Medulla oblongata (tissue), 1 donor: ENCODE measurements around the gene APPL2.

Experiments used
- DNase-seq: peaks from one replicate; pipeline ENCODE4 v3.0.0-alpha.2; 2015; ENCODE audit errors: extremely low spot score

Gene APPL2

DNA sequence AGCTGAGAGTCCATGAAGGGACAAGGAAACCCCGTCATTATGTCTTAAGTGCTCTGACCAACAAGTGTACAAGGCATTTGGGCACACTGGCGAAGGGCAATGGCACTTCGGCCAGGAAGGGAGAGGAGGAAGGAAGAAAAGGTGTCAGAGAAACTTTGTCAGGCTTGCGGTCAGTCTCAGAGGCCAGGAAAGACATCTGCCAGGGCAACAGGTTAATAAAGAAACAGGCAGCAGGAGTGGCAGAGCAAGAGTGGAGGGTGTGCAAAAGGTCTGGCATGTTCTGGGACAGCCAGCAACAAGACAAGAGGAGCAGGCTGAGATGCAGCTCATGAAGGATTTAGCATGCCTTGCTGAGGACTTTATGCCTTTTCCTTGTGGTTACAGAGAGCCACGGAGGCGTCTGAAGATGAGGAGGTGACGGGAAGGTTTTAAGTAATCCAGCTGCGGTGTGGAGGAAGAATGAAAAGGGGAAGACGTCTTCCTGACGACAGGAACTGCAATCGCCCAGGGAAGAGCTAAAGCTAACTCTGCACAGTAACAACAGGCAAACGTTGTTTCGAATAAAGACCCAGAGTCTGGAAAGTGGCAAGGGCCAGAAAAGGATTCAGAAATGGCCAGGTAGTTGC lies 13.1 kb downstream of the APPL2 start:
- DNase-seq: no peak

DNA sequence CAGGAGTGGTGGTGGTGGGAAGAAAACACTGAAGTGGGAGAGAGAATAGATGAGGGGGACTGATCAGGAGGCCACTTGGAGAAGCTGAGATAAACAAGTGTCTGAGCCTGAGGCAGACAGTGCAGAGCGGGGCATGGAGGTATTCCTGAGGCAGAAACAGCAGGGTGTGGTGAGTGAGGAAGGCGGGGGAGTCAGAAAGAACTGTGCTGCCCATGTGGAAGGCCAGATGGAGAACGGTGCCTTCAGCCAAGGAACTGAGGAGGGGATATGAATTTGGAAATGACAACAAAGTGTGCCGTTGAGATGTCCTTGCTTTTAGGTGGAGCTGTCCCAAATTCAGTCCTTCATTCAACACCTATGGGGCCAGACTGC lies 13.7 kb downstream of the APPL2 start:
- no peak for DNase-seq

DNA sequence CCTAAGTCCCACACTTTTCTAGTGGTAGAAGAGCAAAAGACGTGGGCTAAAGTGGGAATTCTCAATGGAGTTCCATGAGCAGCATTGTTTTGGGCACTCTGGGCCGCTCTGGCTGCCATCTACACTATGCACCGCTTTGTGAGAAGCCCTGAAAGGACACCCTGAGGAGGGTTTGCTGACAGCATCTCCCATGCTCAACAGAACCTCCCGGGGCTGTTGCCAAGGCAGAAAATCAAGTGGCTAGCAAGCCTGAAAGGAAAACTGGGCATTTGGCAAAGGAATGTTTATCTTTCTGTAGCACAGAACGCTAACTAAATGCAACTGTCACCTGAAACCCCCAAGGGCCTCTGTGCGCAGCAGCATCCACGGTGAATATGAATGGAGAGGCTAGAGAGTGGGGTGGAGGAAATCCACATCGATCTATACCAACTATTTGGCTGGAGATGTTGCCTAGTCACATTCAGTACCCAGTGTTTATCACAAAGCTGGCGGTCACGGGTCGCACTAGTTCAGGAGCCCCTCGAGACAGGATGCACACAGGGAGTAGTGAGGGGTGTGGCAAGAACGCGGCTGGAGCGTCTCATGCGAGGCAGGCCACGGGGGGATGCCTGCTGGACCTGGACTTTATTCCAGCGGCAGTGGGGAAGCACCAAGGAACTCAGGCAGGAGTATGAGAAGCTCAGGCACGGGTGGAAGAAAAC lies 14.2 kb downstream of the APPL2 start:
- DNase-seq: peak; percentile 62

DNA sequence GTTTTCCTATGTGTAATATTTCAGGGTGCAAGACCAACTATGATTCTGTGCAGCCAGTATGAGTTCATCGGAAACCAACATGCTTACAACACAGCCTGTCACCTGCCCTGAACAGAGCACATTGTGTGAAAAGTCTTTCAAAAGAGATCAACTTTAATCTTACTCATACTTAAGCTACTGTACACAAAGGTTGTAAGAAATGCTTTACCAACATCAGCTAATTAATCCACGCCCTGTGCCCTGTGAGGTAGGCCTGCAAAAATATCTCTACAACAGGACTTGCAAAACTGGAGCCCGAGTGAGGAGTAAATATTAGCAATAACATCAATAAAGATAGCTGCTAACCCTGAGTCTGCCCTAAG lies 15.1 kb downstream of the APPL2 start:
- DNase-seq: no peak

DNA sequence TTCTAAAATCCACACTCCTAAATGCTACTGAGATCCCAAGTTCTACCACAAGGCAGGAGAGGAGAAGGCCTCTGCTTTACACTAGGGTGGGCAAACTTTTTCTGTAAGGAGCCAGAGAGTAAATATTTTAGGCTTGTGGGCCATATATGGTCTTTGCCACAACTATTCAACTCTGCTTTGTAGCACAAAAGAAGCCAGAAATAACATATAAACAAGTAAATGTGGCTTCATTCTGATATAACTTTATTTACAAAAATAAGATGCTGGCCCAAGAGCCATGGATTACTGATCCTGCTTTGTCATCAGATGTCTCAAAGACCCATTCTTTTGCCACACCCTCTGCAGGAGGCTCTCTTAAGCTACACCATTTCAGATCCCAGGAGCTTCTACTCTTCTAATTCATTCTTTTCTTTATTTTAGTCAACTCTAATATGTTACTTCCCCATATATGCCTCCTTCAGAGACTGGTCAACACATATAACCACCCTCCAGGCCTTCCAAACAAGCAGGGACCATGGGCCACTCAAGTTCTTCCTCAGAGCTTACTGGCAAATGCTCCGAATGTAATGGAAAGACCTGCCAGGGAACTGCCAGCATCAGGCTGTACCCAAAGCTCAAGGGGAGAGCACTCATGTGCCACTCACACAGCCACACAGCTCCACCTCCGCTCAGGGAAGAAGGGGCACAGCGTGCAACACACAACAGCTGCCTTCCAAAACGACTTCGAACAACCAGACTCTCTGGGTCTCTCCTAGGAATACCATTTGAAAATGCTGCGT lies 15.6 kb downstream of the APPL2 start:
- DNase-seq: no peak

DNA sequence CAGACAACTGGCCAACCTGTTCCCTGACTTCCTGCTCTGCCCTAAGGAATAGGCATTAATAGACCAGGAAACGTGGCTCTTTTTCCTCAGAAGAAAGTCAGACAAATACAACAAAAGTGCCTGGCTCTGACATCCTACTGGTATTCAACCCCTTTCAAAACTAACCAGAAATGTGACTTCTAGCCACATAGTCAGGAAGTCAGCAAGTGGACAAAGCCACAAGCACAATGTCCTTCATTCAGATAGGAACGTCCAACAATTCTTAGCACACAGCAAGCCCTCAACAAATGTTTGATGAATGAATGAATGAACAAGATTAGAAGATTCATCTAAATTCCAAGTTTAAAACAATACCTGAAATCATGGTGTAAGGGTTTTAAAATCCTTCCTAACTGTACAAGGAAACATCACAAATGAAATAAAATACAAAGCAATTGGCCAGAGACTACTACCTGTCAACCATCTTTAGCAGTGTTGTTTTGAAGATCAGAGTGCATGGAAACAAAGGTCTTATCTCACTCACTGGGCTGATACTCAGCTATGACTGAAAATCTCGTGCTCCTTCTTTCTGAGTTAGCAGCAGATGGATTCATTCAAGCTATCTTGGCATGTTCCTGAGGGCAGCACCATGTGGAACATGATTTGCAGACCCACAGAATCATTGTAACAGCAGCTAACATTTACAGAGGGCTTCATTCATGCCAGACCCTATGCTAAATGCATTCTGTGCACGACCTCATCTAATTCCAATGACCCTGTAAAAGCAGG lies 16.5 kb downstream of the APPL2 start:
- no peak for DNase-seq

DNA sequence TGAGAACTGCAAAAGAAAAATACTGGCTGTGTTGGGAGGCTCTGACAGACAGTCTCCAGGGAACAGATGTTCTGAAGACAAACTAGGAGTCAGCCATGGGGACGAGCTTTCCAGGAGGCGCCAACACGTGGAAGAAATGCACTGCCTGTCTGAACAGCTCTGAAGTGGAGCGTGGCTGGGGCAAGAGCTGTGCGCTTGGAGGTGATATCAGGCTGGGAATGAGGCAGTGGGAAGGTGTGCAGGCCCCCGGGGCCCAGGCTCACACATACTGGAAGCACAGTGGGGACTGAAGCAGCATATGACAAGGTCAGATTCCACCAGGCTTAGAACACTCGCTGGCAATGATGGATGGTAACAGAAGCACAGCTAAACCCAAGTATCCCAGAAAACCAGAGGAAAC lies 17.5 kb downstream of the APPL2 start:
- DNase-seq: no peak

DNA sequence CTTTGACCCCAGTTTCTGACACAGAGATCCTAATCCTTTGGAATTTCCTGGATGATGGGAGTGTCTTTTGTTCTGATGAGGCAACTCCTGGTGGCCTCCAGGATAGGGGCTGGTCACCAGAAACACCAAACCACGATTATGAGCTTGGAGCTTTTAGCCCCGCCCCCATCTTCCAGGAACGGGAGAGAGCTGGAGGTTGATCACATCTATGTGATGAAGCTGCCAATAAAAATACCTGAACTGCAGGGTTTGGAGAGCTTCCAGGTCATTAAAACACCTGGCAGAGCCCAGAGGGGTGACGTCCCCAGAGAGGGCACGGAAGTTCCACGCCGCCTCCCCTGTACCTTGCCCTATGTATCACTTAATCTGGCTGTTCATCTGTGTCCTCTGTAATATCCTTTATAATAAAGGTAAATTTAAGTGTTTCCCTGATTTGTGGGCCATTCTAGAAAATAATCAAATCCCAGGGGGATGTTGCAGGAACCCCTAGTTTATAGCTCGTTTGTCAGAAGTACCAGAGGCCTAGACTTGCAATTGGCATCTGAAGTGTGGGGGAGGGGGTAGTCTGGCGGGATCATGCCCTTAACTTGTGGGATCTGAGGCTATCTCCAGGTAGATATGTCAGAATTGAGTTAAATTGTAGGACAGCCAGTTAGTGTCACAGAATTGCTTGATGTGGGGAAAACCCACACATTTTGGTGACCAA lies 21.2 kb downstream of the APPL2 start:
- no peak for DNase-seq

DNA sequence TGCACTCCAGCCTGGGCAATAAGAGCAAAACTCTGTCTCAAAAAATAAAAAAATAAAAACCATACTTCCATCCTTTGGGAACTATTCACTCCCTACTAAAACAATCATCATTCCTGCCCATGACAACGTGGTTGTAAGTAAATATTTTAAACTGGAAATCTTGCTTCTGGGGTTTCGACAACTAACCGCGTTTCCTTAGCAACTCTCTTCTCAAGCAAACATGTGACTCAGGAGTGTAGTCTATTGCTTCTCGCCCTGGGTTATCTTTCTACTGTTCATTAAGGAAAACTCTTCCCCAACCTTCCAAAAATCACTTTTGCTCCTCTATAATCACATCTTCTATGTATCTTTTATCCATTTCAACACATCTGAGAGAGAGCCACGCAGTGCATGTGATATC lies 21.8 kb downstream of the APPL2 start:
- no peak for DNase-seq

DNA sequence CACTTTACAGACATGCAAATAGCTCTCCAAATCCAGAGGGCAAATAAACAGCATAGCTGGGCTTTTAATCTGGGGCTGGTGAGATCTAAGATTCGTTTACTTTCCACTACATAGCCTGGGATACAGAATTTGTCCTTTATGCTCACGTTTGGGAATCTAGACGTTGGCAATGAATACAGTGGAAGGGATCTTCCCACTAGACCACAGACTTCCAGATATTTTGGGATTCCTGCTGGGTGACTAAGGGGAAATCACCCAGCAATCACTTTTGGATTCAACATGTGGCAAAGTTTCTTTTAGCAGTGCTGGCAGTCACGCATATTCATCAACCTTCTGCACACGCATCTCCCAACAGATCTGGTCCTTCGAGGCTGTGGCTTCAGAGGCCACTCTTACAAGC lies 23.5 kb downstream of the APPL2 start:
- DNase-seq: no peak

DNA sequence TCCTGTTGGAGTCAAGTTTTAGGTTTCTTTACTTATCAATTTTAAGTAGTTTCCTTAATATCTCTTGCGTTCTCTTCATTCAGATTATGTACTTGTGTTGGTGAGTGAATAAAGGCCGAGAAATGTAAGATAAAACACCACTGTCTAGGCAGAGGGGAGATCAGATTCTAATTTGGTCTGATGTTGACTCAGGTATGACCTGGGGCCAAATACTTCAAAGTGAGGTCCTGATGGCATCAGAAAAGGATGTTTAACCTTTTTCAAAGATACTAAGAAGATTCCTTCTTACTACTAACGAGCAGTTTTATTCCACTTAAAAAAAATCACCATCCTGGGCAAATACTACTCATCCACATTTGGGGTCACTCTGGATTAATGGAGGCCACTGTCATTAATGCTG lies 26.9 kb downstream of the APPL2 start:
- DNase-seq: no peak

DNA sequence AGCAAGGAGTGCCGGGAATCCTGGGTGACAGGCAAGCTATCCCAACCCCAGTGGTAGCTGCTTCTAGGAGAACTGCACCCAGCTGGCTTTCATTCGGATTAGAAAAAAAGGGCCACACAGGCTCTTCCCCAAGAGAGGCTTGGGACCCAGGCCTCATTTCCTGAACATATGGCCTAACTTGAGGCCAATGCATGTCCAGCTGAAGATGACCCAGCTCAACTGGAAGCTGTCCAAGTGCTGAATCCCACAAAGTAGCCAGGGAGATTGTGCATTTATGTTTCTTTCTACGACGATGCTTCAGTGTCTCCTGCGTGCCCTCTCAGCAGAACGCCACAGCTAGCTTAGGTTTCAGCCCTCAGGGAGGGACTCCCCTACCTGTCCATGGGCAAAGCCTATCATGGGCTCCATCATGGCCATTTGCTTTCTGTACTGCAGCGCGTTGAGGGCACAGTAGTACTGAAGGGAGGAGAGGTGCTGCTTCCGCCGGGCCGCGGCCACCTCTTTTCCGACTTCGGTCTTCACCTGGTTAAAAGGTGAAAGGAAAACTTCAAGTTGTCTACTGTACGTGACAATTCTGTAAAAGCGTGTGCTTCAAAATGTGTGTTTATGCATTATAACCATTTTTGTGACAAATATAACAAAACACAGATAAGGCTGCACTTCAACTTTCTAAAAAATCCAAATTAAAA lies 29.1 kb downstream of the APPL2 start:
- DNase-seq: no peak

DNA sequence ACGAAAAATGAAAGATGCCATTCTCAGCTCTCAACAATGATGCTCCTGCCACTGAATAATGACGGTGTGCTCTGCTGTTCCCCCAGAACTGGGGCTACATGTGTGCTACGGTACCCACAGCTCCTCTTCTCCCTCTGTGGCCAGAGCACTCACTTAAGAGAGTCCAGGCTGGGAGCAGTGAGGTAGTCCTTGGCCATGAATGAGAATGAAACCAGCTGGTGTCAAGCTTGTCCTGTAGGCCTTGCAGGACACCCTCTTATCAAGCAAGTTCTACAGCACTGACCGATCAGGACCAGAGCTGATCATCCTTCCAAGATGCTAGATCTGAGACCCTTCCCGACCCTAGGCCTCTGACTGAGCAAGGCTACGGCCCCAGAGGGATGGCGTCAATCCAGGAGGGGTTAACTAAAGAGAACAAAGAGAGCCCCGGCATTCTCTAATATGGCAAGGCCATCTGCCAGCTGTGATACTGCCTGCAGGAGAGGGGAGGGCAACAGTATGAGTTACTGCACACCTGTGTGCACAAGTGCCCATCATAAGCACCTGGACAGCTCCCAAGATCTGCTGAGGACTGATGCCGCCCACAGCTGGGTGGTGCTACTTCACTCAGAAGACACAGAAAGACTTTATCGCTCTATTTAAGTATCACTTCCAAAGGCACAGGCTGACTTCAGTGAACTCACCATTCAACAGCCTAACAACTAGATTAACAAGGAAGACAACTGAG lies 30.5 kb downstream of the APPL2 start:
- DNase-seq: no peak

DNA sequence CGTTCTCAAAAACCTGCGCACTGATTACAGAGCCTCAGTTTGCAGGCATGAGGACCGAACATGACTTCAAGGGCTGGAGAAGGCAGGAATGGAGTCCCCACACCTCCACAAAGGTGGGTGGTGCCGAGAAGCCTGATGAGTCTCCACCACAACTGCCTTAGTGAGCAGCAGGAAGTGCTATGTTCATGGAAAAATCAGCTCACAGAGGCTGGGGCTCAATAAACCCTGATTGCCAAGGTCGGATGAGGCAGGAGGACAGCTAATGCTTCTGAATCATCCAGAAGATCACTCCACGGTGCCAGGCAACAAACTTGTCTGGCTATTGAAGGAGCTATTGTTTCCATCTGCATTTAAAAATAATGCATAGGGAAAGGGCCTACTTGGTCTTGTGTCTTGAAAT lies 31.1 kb downstream of the APPL2 start:
- no peak for DNase-seq

DNA sequence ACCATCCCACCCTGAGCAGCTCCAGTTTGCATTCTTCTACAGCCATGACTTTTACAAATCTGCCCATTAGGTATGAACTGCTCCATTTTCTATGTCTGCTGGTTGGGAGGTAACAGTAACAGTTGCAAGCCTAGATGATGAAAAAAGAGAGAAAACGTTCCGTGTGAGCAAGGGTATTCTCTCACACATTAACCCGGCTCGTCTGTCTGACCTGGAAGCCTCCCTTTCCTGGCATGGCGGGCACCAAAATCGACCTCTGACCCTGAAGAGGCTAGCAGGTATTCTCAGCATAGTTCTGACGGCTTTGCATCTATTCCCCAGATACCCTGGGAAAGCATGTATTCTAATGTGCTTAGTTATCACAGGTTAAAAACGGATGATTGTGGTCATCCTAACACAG lies 31.8 kb downstream of the APPL2 start:
- no peak for DNase-seq

DNA sequence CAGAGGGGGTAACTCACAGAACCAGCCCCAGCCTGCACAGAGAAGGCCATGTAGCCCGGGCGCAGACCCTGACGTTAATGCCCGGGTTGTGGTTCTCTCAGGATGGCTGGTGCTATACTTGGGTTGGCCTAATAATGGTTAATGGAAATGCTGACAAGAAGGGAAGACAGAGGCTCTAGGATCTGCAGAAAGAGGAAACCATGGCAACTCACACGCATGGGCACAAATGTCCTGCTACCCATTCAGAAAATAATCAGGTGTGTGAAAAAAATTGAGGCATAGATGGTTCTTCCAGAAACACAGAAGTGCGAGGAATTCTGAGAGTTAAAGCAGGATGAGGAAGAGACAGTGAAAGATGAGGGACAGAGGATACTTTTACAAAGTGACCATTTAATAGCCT lies 33.8 kb downstream of the APPL2 start:
- no peak for DNase-seq

DNA sequence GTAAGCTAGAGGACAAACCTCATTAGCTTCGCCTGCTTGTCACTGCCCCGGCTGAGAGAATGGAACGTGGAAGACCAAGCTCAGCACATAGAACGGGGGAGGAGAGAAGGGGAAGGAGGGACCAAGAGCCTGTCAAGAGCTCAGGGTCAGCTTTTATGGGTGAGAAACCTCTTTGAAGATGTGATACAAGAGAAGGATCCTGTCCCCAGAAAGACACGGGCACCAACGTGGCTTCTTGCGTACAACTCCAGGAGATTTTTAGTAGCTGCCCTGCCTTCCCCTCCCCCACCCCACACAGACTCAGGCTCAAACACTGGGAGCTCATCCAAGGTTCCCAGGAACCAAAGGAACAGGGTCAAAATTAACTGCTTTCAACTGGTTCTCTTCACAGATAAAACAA lies 34.7 kb downstream of the APPL2 start:
- DNase-seq: peak; percentile 64

DNA sequence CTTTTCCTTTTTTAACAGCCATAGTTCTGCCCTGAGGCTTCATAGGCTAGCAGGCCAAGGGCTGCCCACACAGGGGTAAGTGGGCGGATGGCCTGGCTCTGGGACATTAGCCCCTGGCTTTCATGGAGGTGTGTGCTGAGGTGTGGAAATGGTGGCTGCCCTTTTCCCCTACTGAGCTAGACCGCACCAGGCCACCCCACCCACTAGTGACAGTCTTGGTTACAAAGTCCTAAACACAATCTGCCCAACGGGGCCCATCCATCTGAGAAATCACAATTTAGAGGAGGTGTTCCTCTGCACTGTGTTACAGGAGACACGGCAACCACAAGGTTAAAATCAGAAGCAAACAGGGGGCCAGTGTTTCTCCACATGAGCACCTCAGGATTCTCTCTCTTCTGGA lies 35.6 kb downstream of the APPL2 start:
- no peak for DNase-seq

DNA sequence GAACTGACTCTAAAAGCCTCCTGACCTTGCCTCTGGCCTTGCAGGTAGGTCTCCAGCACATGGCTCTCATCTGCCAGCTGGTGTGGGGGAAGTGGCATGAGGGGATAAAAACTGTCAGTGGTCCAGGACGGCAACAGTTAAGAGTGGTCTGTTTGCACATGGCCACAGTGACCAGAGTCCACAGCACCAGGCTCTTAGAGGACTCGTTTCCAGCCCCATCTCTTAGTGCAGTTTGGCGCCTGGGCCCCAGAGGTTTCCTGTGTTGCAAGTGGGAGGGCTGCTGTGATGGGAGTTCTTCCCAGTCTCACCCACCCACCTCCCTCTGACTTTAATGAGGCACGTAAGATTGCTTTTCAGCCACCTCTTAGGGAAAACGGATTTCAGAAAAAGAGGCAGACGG lies 37.0 kb downstream of the APPL2 start:
- DNase-seq: no peak

DNA sequence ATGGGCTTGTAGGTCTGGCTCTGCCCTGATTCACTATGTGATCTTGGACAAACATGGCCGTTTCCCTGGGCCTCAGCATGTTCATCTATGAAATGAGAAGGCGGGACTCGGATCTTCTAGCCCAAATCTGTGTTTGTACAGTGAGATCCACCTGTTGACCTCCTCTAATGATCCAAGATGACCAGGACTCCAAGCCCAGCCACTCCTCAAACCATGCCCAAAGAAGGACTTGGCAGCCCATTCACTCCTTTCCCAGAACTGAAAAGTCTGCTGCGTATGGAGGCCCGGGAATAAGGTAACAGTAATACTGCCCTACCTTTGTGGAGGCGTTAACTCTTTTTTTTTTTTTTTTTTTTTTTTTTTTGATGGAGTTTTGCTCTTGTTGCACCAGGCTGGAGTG lies 39.9 kb downstream of the APPL2 start:
- DNase-seq: no peak

DNA sequence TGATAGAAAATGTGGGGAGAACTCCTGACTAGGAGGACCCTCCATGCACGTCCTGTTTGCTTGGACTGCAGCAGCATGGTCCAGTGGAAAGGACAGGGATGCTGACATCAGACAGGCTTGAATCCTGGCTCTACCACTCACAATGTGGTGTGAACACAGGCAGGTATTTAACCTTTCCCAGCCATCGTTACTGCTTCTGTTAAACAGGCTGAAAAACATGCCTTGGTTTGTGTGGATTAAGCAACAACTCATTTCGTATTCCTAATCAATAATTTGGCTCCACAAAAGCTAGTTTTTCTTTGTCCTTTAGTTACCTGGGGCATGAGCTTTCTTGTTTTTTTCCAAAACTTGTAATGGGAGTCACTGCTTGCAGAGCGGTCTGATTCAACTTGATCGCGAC lies 41.0 kb downstream of the APPL2 start:
- DNase-seq: no peak
